SK-N-SH (cell line): Measurements from ENCODE around the gene AKAP11.

Experiments
- CTCF ChIP-seq: fragments of 200-600 bp; sonication (generic); IDR thresholded peaks from 2 replicates; pipeline ENCODE4 v1.6.1; 2017; ENCODE audit warnings: antibody characterized with exemption, mild to moderate bottlenecking, moderate library complexity
- EP300 ChIP-seq, 2 experiments: IDR thresholded peaks; 2 replicates each; pipeline versions ENCODE4 v1.4.0 to v1.6.1; 2012; ENCODE audit warnings: borderline replicate concordance in 1 of 2, low read depth in 1 of 2, low read length in 1 of 2
- GATA2 ChIP-seq: sonication (generic); formaldehyde crosslinking; IDR thresholded peaks from 2 replicates; pipeline ENCODE4 v1.5.0; 2020; ENCODE audit warnings: mild to moderate bottlenecking, missing genetic modification reagents
- JUND ChIP-seq: IDR thresholded peaks from 2 replicates; pipeline ENCODE4 v1.4.0; 2012
- MXI1 ChIP-seq: IDR thresholded peaks from 2 replicates; pipeline ENCODE4 v1.6.1; 2012; ENCODE audit warnings: mild to moderate bottlenecking, low read depth, low read length, improper control_type of control experiment
- POLR2AphosphoS5 ChIP-seq: IDR thresholded peaks from 2 replicates; pipeline ENCODE4 v1.6.1; 2012; ENCODE audit warnings: low read depth, low read length
- RAD21 ChIP-seq: IDR thresholded peaks from 2 replicates; pipeline ENCODE4 v1.6.1; 2012; ENCODE audit warnings: mild to moderate bottlenecking, low read length
- RFX5 ChIP-seq: IDR thresholded peaks from 2 replicates; pipeline ENCODE4 v1.6.1; 2012; ENCODE audit warnings: mild to moderate bottlenecking, improper control_type of control experiment, low read length
- RXRA ChIP-seq: IDR thresholded peaks from 2 replicates; pipeline ENCODE4 v1.4.0; 2012; ENCODE audit warnings: low read depth, mild to moderate bottlenecking, borderline replicate concordance
- SMC3 ChIP-seq: IDR thresholded peaks from 2 replicates; pipeline ENCODE4 v1.6.1; 2012; ENCODE audit warnings: low read depth, low read length, improper control_type of control experiment
- TEAD4 ChIP-seq: IDR thresholded peaks from 2 replicates; pipeline ENCODE4 v1.4.0; 2012; ENCODE audit warnings: mild to moderate bottlenecking, borderline replicate concordance; ENCODE audit not compliant: insufficient read depth
- TF ChIP-seq, protein P1 (sequence below): fragments of 150-350 bp; IDR thresholded peaks from 2 replicates; pipeline ENCODE4 v1.6.1; 2017; ENCODE audit warnings: antibody characterized with exemption, low read length, low read depth, borderline replicate concordance

GRCh38 chr13:42229287-42229686, 42.7 kb upstream of the AKAP11 start:
- TF ChIP-seq CTCF (no peak), POLR2AphosphoS5 (no peak), EP300 (IDR thresholded peaks at IDR 0.05; ENCODE audit: borderline replicate concordance in 1 of 2, low read depth in 1 of 2, low read length in 1 of 2) (no peak), RFX5 (no peak), GATA2 (CRISPR knock-in tag) (no peak), MXI1 (no peak), RAD21 (no peak), TEAD4 (no peak), SMC3 (no peak), RXRA (no peak), JUND (no peak)
- TF ChIP-seq, protein P1, sequence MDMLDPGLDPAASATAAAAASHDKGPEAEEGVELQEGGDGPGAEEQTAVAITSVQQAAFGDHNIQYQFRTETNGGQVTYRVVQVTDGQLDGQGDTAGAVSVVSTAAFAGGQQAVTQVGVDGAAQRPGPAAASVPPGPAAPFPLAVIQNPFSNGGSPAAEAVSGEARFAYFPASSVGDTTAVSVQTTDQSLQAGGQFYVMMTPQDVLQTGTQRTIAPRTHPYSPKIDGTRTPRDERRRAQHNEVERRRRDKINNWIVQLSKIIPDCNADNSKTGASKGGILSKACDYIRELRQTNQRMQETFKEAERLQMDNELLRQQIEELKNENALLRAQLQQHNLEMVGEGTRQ, result no peak
